GM18511 (cell line): ENCODE results near the gene MATN4.
"Not testable (repeated sequence)": the region's sequence is repeated elsewhere in the genome, so short reads cannot be mapped to it uniquely, and the experiment has no call there.

Experiments
- ATAC-seq: cut with Tn5 transposase; IDR thresholded peaks from one replicate; pipeline ENCODE4 v1.9.1; 2021; ENCODE audit warnings: mild to moderate bottlenecking, moderate library complexity; ENCODE audit not compliant: unreplicated experiment

The MATN4 gene

GRCh38 chr20:45308117-45308778, at the start of gene MATN4:
TSS of gene MATN4 (minus strand) at chr20:45308299. CDS start at chr20:45305582, 2,717 bp downstream.
- no peak for ATAC-seq

- ATAC-seq: no peak
Measured at GRCh38 chr20:45355209-45356084, 47.3 kb upstream of the MATN4 start.

GRCh38 chr20:45354423-45355208, 46.5 kb upstream of the MATN4 start:
- no peak for ATAC-seq

- ATAC-seq: no peak
Measured at GRCh38 chr20:45353746-45354145, 45.6 kb upstream of the MATN4 start.

- ATAC-seq: no peak
Measured at GRCh38 chr20:45352729-45353128, 44.6 kb upstream of the MATN4 start.

- ATAC-seq: not testable (repeated sequence)
Measured at GRCh38 chr20:45350795-45351194, 42.7 kb upstream of the MATN4 start.

- no peak for ATAC-seq
Measured at GRCh38 chr20:45350217-45350616, 42.1 kb upstream of the MATN4 start.

- no peak for ATAC-seq
Measured at GRCh38 chr20:45347936-45348778, 40.1 kb upstream of the MATN4 start, which contains the start of gene SDC4. TSS of gene SDC4 (minus strand) at chr20:45348424. CDS start at chr20:45348384, 40 bp downstream.

GRCh38 chr20:45347297-45347935, 39.3 kb upstream of the MATN4 start:
- no peak for ATAC-seq

GRCh38 chr20:45346851-45347250, 38.8 kb upstream of the MATN4 start:
- no peak for ATAC-seq

- no peak for ATAC-seq
Measured at GRCh38 chr20:45346291-45346718, 38.2 kb upstream of the MATN4 start.

GRCh38 chr20:45345104-45345936, 37.2 kb upstream of the MATN4 start:
- ATAC-seq: no peak

- ATAC-seq: no peak
Measured at GRCh38 chr20:45344168-45344860, 36.2 kb upstream of the MATN4 start.

- no peak for ATAC-seq
Measured at GRCh38 chr20:45343532-45344167, 35.6 kb upstream of the MATN4 start.

GRCh38 chr20:45342855-45343531, 34.9 kb upstream of the MATN4 start:
- no peak for ATAC-seq

GRCh38 chr20:45341939-45342854, 34.1 kb upstream of the MATN4 start:
- no peak for ATAC-seq
